Measurements from ENCODE around the gene ECHDC1. TPM values are rescaled to one million over a fixed set of nuclear protein-coding genes. Genes with fewer than 3 reads are reported as not detected.

Gene ECHDC1
- total and polyA plus RNA-seq, 2 of the 8 experiments (the other 6 are each of a cell fraction or from before 2014, with no cell fraction given), result 11.3 to 60.5 TPM

DNA sequence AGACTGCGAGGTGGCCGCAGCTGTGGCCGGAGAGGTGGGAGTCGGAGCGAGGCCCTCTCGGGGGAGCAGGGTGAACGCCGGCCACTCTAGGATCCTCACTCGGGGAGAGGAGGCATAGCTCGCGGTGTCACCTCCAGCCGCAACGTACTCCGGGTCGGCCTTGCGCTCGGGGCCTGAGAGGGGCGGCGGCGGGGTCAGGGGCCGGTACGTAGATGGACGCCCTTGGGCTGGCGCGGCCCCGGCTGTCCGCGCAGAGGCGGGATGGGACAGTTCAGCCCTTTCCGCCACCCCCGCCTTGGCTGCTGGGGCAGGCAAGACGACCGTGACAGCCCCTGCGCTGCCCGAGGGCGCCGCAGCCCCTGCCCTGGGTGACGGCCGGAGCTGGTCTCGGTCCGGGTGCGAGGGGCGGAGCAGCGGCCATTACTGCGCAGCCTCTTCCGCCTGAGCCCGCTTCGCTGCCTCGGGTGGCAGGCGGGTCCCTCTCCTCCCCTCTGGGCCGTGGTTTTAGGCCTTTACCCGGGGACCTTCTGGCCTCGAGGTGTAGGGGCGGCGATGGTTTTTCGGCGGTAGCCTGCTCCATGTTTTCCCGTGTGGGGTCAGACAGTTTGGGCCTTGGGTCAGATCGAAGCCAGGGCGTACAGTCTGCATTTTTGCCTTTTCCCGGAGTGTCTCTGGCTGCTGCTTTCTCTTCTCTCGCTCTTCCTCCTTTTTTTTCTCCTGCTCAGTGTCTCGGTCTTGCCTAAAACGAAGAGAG is 76.3 kb downstream of the ECHDC1 start (continued):
- TF ChIP-seq, protein P1, sequence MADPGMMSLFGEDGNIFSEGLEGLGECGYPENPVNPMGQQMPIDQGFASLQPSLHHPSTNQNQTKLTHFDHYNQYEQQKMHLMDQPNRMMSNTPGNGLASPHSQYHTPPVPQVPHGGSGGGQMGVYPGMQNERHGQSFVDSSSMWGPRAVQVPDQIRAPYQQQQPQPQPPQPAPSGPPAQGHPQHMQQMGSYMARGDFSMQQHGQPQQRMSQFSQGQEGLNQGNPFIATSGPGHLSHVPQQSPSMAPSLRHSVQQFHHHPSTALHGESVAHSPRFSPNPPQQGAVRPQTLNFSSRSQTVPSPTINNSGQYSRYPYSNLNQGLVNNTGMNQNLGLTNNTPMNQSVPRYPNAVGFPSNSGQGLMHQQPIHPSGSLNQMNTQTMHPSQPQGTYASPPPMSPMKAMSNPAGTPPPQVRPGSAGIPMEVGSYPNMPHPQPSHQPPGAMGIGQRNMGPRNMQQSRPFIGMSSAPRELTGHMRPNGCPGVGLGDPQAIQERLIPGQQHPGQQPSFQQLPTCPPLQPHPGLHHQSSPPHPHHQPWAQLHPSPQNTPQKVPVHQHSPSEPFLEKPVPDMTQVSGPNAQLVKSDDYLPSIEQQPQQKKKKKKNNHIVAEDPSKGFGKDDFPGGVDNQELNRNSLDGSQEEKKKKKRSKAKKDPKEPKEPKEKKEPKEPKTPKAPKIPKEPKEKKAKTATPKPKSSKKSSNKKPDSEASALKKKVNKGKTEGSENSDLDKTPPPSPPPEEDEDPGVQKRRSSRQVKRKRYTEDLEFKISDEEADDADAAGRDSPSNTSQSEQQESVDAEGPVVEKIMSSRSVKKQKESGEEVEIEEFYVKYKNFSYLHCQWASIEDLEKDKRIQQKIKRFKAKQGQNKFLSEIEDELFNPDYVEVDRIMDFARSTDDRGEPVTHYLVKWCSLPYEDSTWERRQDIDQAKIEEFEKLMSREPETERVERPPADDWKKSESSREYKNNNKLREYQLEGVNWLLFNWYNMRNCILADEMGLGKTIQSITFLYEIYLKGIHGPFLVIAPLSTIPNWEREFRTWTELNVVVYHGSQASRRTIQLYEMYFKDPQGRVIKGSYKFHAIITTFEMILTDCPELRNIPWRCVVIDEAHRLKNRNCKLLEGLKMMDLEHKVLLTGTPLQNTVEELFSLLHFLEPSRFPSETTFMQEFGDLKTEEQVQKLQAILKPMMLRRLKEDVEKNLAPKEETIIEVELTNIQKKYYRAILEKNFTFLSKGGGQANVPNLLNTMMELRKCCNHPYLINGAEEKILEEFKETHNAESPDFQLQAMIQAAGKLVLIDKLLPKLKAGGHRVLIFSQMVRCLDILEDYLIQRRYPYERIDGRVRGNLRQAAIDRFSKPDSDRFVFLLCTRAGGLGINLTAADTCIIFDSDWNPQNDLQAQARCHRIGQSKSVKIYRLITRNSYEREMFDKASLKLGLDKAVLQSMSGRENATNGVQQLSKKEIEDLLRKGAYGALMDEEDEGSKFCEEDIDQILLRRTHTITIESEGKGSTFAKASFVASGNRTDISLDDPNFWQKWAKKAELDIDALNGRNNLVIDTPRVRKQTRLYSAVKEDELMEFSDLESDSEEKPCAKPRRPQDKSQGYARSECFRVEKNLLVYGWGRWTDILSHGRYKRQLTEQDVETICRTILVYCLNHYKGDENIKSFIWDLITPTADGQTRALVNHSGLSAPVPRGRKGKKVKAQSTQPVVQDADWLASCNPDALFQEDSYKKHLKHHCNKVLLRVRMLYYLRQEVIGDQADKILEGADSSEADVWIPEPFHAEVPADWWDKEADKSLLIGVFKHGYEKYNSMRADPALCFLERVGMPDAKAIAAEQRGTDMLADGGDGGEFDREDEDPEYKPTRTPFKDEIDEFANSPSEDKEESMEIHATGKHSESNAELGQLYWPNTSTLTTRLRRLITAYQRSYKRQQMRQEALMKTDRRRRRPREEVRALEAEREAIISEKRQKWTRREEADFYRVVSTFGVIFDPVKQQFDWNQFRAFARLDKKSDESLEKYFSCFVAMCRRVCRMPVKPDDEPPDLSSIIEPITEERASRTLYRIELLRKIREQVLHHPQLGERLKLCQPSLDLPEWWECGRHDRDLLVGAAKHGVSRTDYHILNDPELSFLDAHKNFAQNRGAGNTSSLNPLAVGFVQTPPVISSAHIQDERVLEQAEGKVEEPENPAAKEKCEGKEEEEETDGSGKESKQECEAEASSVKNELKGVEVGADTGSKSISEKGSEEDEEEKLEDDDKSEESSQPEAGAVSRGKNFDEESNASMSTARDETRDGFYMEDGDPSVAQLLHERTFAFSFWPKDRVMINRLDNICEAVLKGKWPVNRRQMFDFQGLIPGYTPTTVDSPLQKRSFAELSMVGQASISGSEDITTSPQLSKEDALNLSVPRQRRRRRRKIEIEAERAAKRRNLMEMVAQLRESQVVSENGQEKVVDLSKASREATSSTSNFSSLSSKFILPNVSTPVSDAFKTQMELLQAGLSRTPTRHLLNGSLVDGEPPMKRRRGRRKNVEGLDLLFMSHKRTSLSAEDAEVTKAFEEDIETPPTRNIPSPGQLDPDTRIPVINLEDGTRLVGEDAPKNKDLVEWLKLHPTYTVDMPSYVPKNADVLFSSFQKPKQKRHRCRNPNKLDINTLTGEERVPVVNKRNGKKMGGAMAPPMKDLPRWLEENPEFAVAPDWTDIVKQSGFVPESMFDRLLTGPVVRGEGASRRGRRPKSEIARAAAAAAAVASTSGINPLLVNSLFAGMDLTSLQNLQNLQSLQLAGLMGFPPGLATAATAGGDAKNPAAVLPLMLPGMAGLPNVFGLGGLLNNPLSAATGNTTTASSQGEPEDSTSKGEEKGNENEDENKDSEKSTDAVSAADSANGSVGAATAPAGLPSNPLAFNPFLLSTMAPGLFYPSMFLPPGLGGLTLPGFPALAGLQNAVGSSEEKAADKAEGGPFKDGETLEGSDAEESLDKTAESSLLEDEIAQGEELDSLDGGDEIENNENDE (IDR thresholded peaks at IDR 0.05; ENCODE audit: insufficient replicate concordance, low read length), result no peak
- TF ChIP-seq TBP (IDR thresholded peaks at IDR 0.05; ENCODE audit: low read depth, low read length) (peak; percentile 14; the same call in 1 of the 2 replicates), MAFK (IDR thresholded peaks at IDR 0.05; ENCODE audit: low read depth, low read length) (no peak), YY1 (IDR thresholded peaks at IDR 0.05; ENCODE audit: low read depth, low read length) (peak; percentile 95), POLR2AphosphoS5 (IDR thresholded peaks at IDR 0.05; ENCODE audit: low read depth, low read length) (peak; percentile 64), ASH2L (IDR thresholded peaks at IDR 0.05; ENCODE audit: low read length) (peak; percentile 94), TAF1 (IDR thresholded peaks at IDR 0.05; ENCODE audit: low read depth, low read length) (peak; percentile 52), SIN3A (conservative IDR thresholded peaks at IDR 0.05 in 1 of 2, IDR thresholded peaks at IDR 0.05 in 1 of 2; ENCODE audit: low read depth in 1 of 2, low read length in 2 of 2) (peak in 1 of 2 experiments; percentile 32; a peak in 2 of 4 replicates)
- TF ChIP-seq, protein P2, sequence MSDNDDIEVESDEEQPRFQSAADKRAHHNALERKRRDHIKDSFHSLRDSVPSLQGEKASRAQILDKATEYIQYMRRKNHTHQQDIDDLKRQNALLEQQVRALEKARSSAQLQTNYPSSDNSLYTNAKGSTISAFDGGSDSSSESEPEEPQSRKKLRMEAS (IDR thresholded peaks at IDR 0.05), result peak; percentile 9; the same call in 1 of the 2 replicates
